Measurements from ENCODE around the gene ENKUR. TPM values are rescaled to one million over a fixed set of nuclear protein-coding genes. Genes with fewer than 3 reads are reported as not detected.

Gene ENKUR
- total and polyA plus RNA-seq, 8 donors: 0.35 to 4.9 (median 1.0) TPM; not detected in 4

DNA sequence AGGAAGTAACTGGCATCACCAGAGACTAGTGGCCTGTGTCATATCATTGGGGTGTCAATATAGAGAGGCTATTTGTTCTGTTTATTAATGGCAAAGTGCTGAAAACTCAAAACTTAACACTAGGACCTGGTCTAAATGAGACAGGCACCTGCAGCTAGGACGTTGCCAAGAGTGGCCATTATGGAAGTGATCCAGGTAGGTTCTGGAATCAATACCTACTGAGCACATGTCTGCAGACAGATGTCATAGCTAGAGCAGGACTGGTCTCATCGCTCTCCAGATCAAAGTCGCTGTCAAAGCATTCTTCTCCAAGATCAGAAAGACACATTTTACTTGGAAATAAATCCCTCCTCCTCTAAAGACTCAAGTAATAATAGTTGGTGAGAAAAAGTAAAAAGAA, 40.8 kb upstream of the ENKUR start:
- Histone ChIP-seq H3K36me3 (no peaks in the 10 kb centered on the region), H3K4me3 (no peak overlapping the region), H3K27ac (no peak overlapping the region), H3K27me3 (no peaks in the 10 kb centered on the region), H3K4me1 (peaks cover 0 to 15% (median 8%) of the 10 kb centered on the region in 4 donors), H3K9me3 (no peaks in the 10 kb centered on the region)
- no peak for DNase-seq
- WGBS, 5 donors: 71 to 81% (median 77%) methylated on average over 3 of the region's 3 CpGs
- no peak for TF ChIP-seq POLR2A (IDR thresholded peaks at IDR 0.05)
- no peak for TF ChIP-seq EP300 (IDR thresholded peaks at IDR 0.05)
- TF ChIP-seq, protein P1, sequence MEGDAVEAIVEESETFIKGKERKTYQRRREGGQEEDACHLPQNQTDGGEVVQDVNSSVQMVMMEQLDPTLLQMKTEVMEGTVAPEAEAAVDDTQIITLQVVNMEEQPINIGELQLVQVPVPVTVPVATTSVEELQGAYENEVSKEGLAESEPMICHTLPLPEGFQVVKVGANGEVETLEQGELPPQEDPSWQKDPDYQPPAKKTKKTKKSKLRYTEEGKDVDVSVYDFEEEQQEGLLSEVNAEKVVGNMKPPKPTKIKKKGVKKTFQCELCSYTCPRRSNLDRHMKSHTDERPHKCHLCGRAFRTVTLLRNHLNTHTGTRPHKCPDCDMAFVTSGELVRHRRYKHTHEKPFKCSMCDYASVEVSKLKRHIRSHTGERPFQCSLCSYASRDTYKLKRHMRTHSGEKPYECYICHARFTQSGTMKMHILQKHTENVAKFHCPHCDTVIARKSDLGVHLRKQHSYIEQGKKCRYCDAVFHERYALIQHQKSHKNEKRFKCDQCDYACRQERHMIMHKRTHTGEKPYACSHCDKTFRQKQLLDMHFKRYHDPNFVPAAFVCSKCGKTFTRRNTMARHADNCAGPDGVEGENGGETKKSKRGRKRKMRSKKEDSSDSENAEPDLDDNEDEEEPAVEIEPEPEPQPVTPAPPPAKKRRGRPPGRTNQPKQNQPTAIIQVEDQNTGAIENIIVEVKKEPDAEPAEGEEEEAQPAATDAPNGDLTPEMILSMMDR (IDR thresholded peaks at IDR 0.05): no peak
- intact Hi-C loops (cut with DNase I; ENCODE audit: low total_unique reads): no loop called here

DNA sequence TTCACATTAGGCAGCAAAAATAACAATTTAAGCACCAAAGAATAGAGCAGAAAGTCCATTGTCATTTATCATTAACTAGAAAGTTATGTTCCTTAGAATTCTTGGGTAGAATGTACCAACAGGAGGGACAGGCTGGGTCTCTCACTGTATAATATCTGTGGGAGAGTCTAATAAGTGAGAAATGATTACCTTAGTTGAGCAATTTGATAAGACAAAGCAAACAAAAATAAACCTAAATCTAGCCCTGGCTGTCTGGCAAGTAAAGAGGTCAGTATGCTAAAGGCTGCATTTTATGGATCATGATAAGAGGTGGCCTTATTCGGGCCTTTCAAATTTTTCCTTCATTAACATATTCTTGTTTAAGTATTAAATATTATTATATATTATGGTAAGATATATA, 36.1 kb upstream of the ENKUR start:
- no peak for DNase-seq
- Histone ChIP-seq H3K27me3 (no peaks in the 10 kb centered on the region), H3K4me1 (no peaks in the 10 kb centered on the region), H3K27ac (no peak overlapping the region), H3K4me3 (no peak overlapping the region), H3K9me3 (no peaks in the 10 kb centered on the region), H3K36me3 (no peaks in the 10 kb centered on the region)
- TF ChIP-seq EP300 (IDR thresholded peaks at IDR 0.05) (no peak), POLR2A (IDR thresholded peaks at IDR 0.05) (no peak), POLR2AphosphoS5 (IDR thresholded peaks at IDR 0.05) (no peak)
- TF ChIP-seq, protein P1 (IDR thresholded peaks at IDR 0.05): no peak
- WGBS, 5 donors: 29 to 54% (median 46%) methylated on average over 1 of the region's 1 CpG
- intact Hi-C loops (cut with DNase I; ENCODE audit: low total_unique reads): no loop called here

DNA sequence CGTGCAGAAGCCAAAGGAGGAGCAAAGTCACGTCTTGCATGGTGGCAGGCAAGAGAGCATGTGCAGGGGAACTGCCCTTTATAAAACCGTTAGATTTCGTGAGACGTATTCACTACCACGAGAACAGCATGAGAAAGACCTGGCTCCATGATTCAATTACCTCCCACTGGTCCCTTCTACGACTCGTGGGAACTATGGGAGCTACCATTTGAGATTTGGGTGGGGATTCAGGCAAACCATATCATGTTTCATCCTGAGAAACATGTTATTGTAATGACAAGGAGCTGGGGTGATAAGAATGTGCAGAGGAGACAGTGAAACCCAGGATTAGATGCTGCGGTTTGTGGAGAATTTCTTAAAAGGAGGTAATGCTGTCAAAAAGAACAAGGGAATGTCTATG, 34.4 kb upstream of the ENKUR start:
- 85 to 93% (median 88%) methylated on average over 9 of the region's 9 CpGs for WGBS, 5 donors
- Histone ChIP-seq H3K36me3 (no peaks in the 10 kb centered on the region), H3K4me1 (no peaks in the 10 kb centered on the region), H3K4me3 (no peak overlapping the region), H3K9me3 (no peaks in the 10 kb centered on the region), H3K27me3 (no peaks in the 10 kb centered on the region), H3K27ac (no peak overlapping the region)
- TF ChIP-seq POLR2A (IDR thresholded peaks at IDR 0.05) (no peak), POLR2AphosphoS5 (IDR thresholded peaks at IDR 0.05) (no peak), EP300 (IDR thresholded peaks at IDR 0.05) (no peak)
- TF ChIP-seq, protein P1 (IDR thresholded peaks at IDR 0.05): no peak
- intact Hi-C loops (cut with DNase I; ENCODE audit: low total_unique reads): no loop called here
- no peak for DNase-seq

DNA sequence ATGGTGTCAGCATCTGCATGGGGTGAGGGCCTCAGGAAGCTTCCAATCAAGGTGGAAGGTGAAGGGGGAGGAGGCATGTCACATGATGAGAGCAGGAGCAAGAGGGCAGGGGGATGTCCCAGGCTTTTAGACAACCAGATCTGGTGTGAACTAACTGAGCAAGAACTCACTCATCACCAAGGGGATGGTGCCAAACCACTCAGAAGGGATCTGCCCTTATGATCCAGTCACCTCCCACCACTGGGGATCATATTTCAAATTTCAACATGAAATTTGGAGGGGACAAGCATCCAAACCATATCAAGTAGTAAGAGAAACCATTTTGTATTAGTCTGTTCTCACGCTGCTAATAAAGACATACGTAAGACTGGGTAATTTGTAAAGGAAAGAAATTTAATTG, 34.0 kb upstream of the ENKUR start:
- intact Hi-C loops (cut with DNase I; ENCODE audit: low total_unique reads): no loop called here
- H3K9me3 ChIP-seq: no peaks in the 10 kb centered on the region

More for the DNA sequence above, 34.0 kb upstream of the ENKUR start:
- H3K27me3 ChIP-seq: no peaks in the 10 kb centered on the region
- no peak overlapping the region for H3K27ac ChIP-seq
- DNase-seq: no peak
- no peaks in the 10 kb centered on the region for H3K4me1 ChIP-seq
- H3K36me3 ChIP-seq: no peaks in the 10 kb centered on the region
- H3K4me3 ChIP-seq: no peak overlapping the region
- TF ChIP-seq EP300 (IDR thresholded peaks at IDR 0.05) (no peak), POLR2A (IDR thresholded peaks at IDR 0.05) (no peak), POLR2AphosphoS5 (IDR thresholded peaks at IDR 0.05) (no peak)
- TF ChIP-seq, protein P1 (IDR thresholded peaks at IDR 0.05): no peak
- WGBS, 5 donors: 88 to 98% (median 97%) methylated on average over 2 of the region's 2 CpGs

Measured in stomach (tissue), 9 donors.